Prostate gland (tissue), 2 donors: Measurements from ENCODE around the gene HEG1.

ENCODE experiments used
- POLR2A ChIP-seq: fragments of 450-650 bp; IDR thresholded peaks from one replicate; pipeline ENCODE4 v1.6.1; 2016; ENCODE audit warnings: antibody characterized with exemption, mild to moderate bottlenecking
- POLR2AphosphoS5 ChIP-seq: sonication (generic); formaldehyde crosslinking; IDR thresholded peaks from one replicate; pipeline ENCODE4 v1.6.1; 2017; ENCODE audit warnings: antibody characterized with exemption
- TF ChIP-seq, protein P1 (sequence below), 4 experiments: fragments of 200-600 bp in 2 of 4; fragments of 450-650 bp in 2 of 4; sonication (generic) in 2 of 4; IDR thresholded peaks; 1 replicate in 3 of 4; 2 replicates in 1 of 4; pipeline ENCODE4 v1.5.1; 2016 to 2019; ENCODE audit warnings: antibody characterized with exemption in 4 of 4, mild to moderate bottlenecking in 2 of 4, moderate library complexity in 2 of 4

DNA sequence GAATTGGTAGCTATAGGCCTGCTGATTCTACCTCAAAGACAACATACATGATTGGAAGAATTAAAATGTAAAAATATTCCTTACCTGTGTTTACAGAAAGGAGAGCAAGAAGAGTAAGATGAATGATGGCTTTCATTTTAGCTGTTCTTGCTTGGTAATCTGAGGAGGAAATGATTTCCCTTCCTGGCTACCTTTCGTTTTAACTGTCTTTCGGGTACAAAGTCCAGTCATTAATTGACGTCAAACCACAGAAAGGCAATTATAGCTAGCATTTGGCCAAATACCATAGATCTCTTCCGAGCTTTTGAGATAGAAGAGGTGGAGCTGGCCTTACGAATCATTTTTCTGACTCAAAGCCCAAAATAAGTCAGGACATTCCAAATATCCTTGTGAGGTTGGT, 121.2 kb downstream of the HEG1 start, which contains the start of gene MUC13:
- TF ChIP-seq POLR2AphosphoS5: no peak
- TF ChIP-seq, protein P1, sequence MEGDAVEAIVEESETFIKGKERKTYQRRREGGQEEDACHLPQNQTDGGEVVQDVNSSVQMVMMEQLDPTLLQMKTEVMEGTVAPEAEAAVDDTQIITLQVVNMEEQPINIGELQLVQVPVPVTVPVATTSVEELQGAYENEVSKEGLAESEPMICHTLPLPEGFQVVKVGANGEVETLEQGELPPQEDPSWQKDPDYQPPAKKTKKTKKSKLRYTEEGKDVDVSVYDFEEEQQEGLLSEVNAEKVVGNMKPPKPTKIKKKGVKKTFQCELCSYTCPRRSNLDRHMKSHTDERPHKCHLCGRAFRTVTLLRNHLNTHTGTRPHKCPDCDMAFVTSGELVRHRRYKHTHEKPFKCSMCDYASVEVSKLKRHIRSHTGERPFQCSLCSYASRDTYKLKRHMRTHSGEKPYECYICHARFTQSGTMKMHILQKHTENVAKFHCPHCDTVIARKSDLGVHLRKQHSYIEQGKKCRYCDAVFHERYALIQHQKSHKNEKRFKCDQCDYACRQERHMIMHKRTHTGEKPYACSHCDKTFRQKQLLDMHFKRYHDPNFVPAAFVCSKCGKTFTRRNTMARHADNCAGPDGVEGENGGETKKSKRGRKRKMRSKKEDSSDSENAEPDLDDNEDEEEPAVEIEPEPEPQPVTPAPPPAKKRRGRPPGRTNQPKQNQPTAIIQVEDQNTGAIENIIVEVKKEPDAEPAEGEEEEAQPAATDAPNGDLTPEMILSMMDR (IDR thresholded peaks at IDR 0.05): no peak
- no peak for TF ChIP-seq POLR2A
